Endothelial cell of umbilical vein (primary cell): Measurements from ENCODE around the gene DNAI7. TPM values are rescaled to one million over a fixed set of nuclear protein-coding genes. Genes with fewer than 3 reads are reported as not detected.

Source experiments
- BruUV-seq: library from RNA; stranded (reverse); fragments of 400-500 nt; replicated peaks from 2 replicates; lab custom pipeline; 2021; lab: Mats Ljungman, UMichigan
- CTCF ChIA-PET: fragments of 300-600, 350-600 bp; sonication (Branson Sonifier 250); formaldehyde crosslinking; loops from one replicate; lab custom pipeline; 2021; ENCODE audit warnings: antibody characterized with exemption, inconsistent platforms; lab: Charles Lee
- POLR2A ChIA-PET: fragments of 300-600, 350-600 bp; sonication (Branson Sonifier 250); formaldehyde crosslinking; loops from one replicate; lab custom pipeline; 2021; ENCODE audit warnings: antibody characterized with exemption, inconsistent platforms; lab: Charles Lee
- DNase-seq: peaks from one replicate; pipeline ENCODE4 v3.0.0-alpha.2; 2011; ENCODE audit warnings: low read depth, low spot score
- FAIRE-seq: peaks from 2 replicates; lab custom pipeline; 2011; peaks lifted over from hg19 to GRCh38; lab: Jason Lieb, UNC
- H2AFZ ChIP-seq: 2 replicates; pipeline ENCODE4 v1.6.0; 2012; ENCODE audit warnings: low read depth, low read length, control low read depth, inconsistent platforms
- H3K27ac ChIP-seq: 2 replicates; pipeline ENCODE4 v1.5.1; 2011; ENCODE audit warnings: low read depth, mild to moderate bottlenecking, control low read depth, low read length, moderate library complexity; ENCODE audit not compliant: insufficient read depth
- H3K27me3 ChIP-seq, 2 experiments: 2 replicates each; pipeline versions ENCODE4 v1.6.0 to v1.6.1; 2011; ENCODE audit warnings: low read length in 2 of 2, mixed read lengths in 1 of 2; ENCODE audit not compliant: control insufficient read depth in 2 of 2, insufficient read depth in 2 of 2
- H3K36me3 ChIP-seq, 2 experiments: 2 replicates in 1 of 2; 3 replicates in 1 of 2; pipeline ENCODE4 v1.5.1; 2011; ENCODE audit warnings: low read length in 2 of 2, mild to moderate bottlenecking in 1 of 2, moderate library complexity in 1 of 2; ENCODE audit not compliant: control insufficient read depth in 2 of 2, insufficient read depth in 2 of 2; ENCODE audit errors: extremely low read depth in 1 of 2
- H3K4me1 ChIP-seq: 3 replicates; pipeline ENCODE4 v1.5.1; 2011; ENCODE audit warnings: mild to moderate bottlenecking, low read length; ENCODE audit not compliant: control insufficient read depth, insufficient read depth; ENCODE audit errors: extremely low read depth
- H3K4me2 ChIP-seq: 2 replicates; pipeline ENCODE4 v1.6.1; 2011; ENCODE audit warnings: low read length, control low read depth, mixed read lengths; ENCODE audit not compliant: insufficient read depth
- H3K4me3 ChIP-seq, 3 experiments: fragments of 200-600 bp in 1 of 3; sonication (generic), shearing (Covaris generic) in 1 of 3; replicated peaks in 1 of 3; 2 replicates each; pipeline ENCODE4 v1.5.1; 2011 to 2016; ENCODE audit warnings: control low read depth in 3 of 3, low read length in 3 of 3, mild to moderate bottlenecking in 2 of 3, inconsistent platforms in 1 of 3, low read depth in 1 of 3, moderate library complexity in 1 of 3; ENCODE audit not compliant: insufficient read depth in 1 of 3
- H3K79me2 ChIP-seq: 2 replicates; pipeline ENCODE4 v1.6.0; 2012; ENCODE audit warnings: low read length, inconsistent platforms; ENCODE audit not compliant: control insufficient read depth, insufficient read depth
- H3K9ac ChIP-seq: replicated peaks from 2 replicates; pipeline ENCODE3; 2011; ENCODE audit warnings: low read length, control low read depth; ENCODE audit not compliant: insufficient read depth; ENCODE audit errors: extremely low read depth
- H3K9me1 ChIP-seq: replicated peaks from 3 replicates; pipeline ENCODE4 v1.6.0; 2011; ENCODE audit warnings: mild to moderate bottlenecking, low read length; ENCODE audit not compliant: control insufficient read depth, insufficient read depth; ENCODE audit errors: extremely low read depth
- H3K9me3 ChIP-seq: replicated peaks from 2 replicates; pipeline ENCODE4 v1.5.1; 2012; ENCODE audit warnings: low read length, inconsistent platforms; ENCODE audit not compliant: control insufficient read depth, insufficient read depth
- H4K20me1 ChIP-seq: replicated peaks from 2 replicates; pipeline ENCODE3; 2011; ENCODE audit warnings: mild to moderate bottlenecking, low read length; ENCODE audit not compliant: control insufficient read depth, insufficient read depth; ENCODE audit errors: extremely low read depth
- CTCF ChIP-seq, 2 donors: IDR thresholded peaks; 1 replicate in 1 of 2; 2 replicates in 1 of 2; pipeline ENCODE4 v1.5.1; 2011; ENCODE audit warnings: low read length in 2 of 2, mild to moderate bottlenecking in 2 of 2, moderate library complexity in 2 of 2, control low read depth in 1 of 2, inconsistent platforms in 1 of 2, low read depth in 1 of 2; ENCODE audit not compliant: insufficient read depth in 1 of 2; ENCODE audit errors: extremely low read depth in 1 of 2
- EZH2 ChIP-seq: IDR thresholded peaks from 2 replicates; pipeline ENCODE4 v1.6.1; 2012; ENCODE audit warnings: borderline replicate concordance, low read depth, mild to moderate bottlenecking, moderate library complexity, low read length, inconsistent platforms; ENCODE audit not compliant: severe bottlenecking
- FOS ChIP-seq: IDR thresholded peaks from 2 replicates; pipeline ENCODE4 v1.6.1; 2011; ENCODE audit warnings: mild to moderate bottlenecking, low read length, moderate library complexity, borderline replicate concordance; ENCODE audit not compliant: insufficient read depth
- GATA2 ChIP-seq: IDR thresholded peaks from 2 replicates; pipeline ENCODE4 v1.7.0; 2011; ENCODE audit warnings: low read depth, mild to moderate bottlenecking, moderate library complexity, mixed read lengths, low read length; ENCODE audit not compliant: insufficient read length, insufficient read depth
- JUN ChIP-seq: IDR thresholded peaks from 2 replicates; pipeline ENCODE4 v1.6.1; 2011; ENCODE audit warnings: borderline replicate concordance, low read depth; ENCODE audit not compliant: insufficient read length, insufficient read depth
- MAX ChIP-seq: IDR thresholded peaks from 2 replicates; pipeline ENCODE4 v1.6.1; 2011; ENCODE audit not compliant: insufficient read depth, insufficient read length
- MYC ChIP-seq: IDR thresholded peaks from one replicate; pipeline ENCODE4 v1.6.1; 2011; ENCODE audit warnings: mild to moderate bottlenecking, low read depth, low read length
- POLR2A ChIP-seq: IDR thresholded peaks from 2 replicates; pipeline ENCODE4 v1.6.1; 2012; ENCODE audit warnings: low read depth, mild to moderate bottlenecking, control low read depth, low read length
- POLR2AphosphoS5 ChIP-seq: IDR thresholded peaks from 2 replicates; pipeline ENCODE4 v1.6.1; 2012; ENCODE audit warnings: low read depth, mild to moderate bottlenecking, control low read depth, low read length, moderate library complexity; ENCODE audit not compliant: insufficient read depth
- dilution Hi-C: fragments of 300-500 bp; cut with MboI; formaldehyde crosslinking; loops from one replicate; pipeline ENCODE4 v1.15.0; 2019; ENCODE audit warnings: low sequenced_read_pairs; ENCODE audit not compliant: extremely low pct_ligation_motif_present
- intact Hi-C: fragments of 100-400 bp; cut with micrococcal nuclease; formaldehyde crosslinking; loops from one replicate; pipeline ENCODE4 v1.10.0; 2022
- polyA plus RNA-seq, 4 experiments: library from polyadenylated mRNA; depleted of rRNA in 3 of 4; stranded (reverse) in 3 of 4; unstranded in 1 of 4; fragments of >200 nt; gene quantifications; 2 replicates each; pipeline versions ENCODE4 v1.2.1 to v1.2.3, GENCODE V29; 2011 to 2012; ENCODE audit warnings: missing spikeins in 1 of 4
- total RNA-seq: library from RNA; stranded (reverse); gene quantifications from 2 replicates; pipeline ENCODE4 v1.2.3, GENCODE V29; 2021

The DNAI7 gene
- total and polyA plus RNA-seq, 2 donors (not counting 3 experiments of a cell fraction or from before 2014, with no cell fraction given): not detected

GRCh38 chr12:25155022-25155576 lies 39.9 kb downstream of the DNAI7 start:
- dilution Hi-C loops: no loop called here
- H3K79me2 ChIP-seq: no peaks in the 10 kb centered on the region
- H3K4me3 ChIP-seq: no peak overlapping the region
- intact Hi-C loops: loop anchor here (1.0 to 10.0 kb wide), 4 partner anchors 164 to 300 kb away; no protein-coding TSS in a partner anchor
- no TSS peak for BruUV-seq
- no peak overlapping the region for H3K9ac ChIP-seq
- no peak overlapping the region for H3K27ac ChIP-seq
- no peaks in the 10 kb centered on the region for H3K27me3 ChIP-seq
- no peaks in the 10 kb centered on the region for H3K9me3 ChIP-seq
- CTCF ChIA-PET: interaction anchor here (0.6 to 6.0 kb wide), 41 partner anchors 9 to 303 kb away, joined by 3 to 96 read pairs (median 4); partner anchors contain the start of genes DNAI7 and ETFRF1
- H3K36me3 ChIP-seq: no peaks in the 10 kb centered on the region
- no peaks in the 10 kb centered on the region for H4K20me1 ChIP-seq
- TF ChIP-seq GATA2 (no peak), CTCF (IDR thresholded peaks at IDR 0.05; ENCODE audit: extremely low read depth in 1 of 2, insufficient read depth in 1 of 2, low read depth in 1 of 2, low read length in 2 of 2) (peak; percentile 40 to 62), FOS (no peak)
- POLR2A ChIA-PET: interaction anchor here (0.6 kb wide), 1 partner anchor 234 kb away, joined by 3 read pairs; no protein-coding TSS in a partner anchor
- peaks cover 6% of the 10 kb centered on the region for H3K4me1 ChIP-seq
- DNase-seq (peak; percentile 43), FAIRE-seq (peak; percentile 66)
- H3K4me2 ChIP-seq: peak overlapping the region; percentile 31
- H2AFZ ChIP-seq: peak overlapping the region; percentile 44
- H3K9me1 ChIP-seq: no peaks in the 10 kb centered on the region

GRCh38 chr12:25152055-25152454 lies 42.9 kb downstream of the DNAI7 start:
- dilution Hi-C loops (no loop called here), intact Hi-C loops (loop anchor here (10.0 kb wide), 1 partner anchor 297 kb away; no protein-coding TSS in a partner anchor)
- ChIA-PET POLR2A (interaction anchor here (0.6 to 0.9 kb wide), 2 partner anchors 235 to 1048 kb away, joined by 4 read pairs; no protein-coding TSS in a partner anchor), CTCF (interaction anchor here (0.6 to 6.0 kb wide), 6 partner anchors 13 to 235 kb away, joined by 3 to 96 read pairs (median 4); no protein-coding TSS in a partner anchor)
- no peak overlapping the region for H3K4me3 ChIP-seq
- H2AFZ ChIP-seq: peak overlapping the region; percentile 62
- H3K9me1 ChIP-seq: no peaks in the 10 kb centered on the region
- H3K9me3 ChIP-seq: no peaks in the 10 kb centered on the region
- H3K4me1 ChIP-seq: peaks cover 6% of the 10 kb centered on the region
- no peaks in the 10 kb centered on the region for H3K27me3 ChIP-seq
- no TSS peak for BruUV-seq
- no peak for TF ChIP-seq POLR2A
- no peak for TF ChIP-seq POLR2AphosphoS5
- no peak for TF ChIP-seq CTCF (IDR thresholded peaks at IDR 0.05; ENCODE audit: extremely low read depth in 1 of 2, insufficient read depth in 1 of 2, low read depth in 1 of 2, low read length in 2 of 2)
- no peak for TF ChIP-seq GATA2
- TF ChIP-seq MAX: no peak
- no peak for TF ChIP-seq MYC
- TF ChIP-seq FOS: no peak
- no peak for TF ChIP-seq EZH2
- TF ChIP-seq JUN: no peak
- FAIRE-seq: no peak
- H3K9ac ChIP-seq: no peak overlapping the region
- peak overlapping the region; percentile 45 for H3K27ac ChIP-seq
- no peak overlapping the region for H3K4me2 ChIP-seq
- no peaks in the 10 kb centered on the region for H4K20me1 ChIP-seq
- H3K36me3 ChIP-seq: no peaks in the 10 kb centered on the region
- no peak for DNase-seq
- no peaks in the 10 kb centered on the region for H3K79me2 ChIP-seq
